ENCODE data around the gene CCIN.
"Not testable (repeated sequence)": the region's sequence is repeated elsewhere in the genome, so short reads cannot be mapped to it uniquely, and the experiment has no call there.

Gene CCIN

GRCh38 chr9:36141288-36141687 is 27.9 kb upstream of the CCIN start:
- DNase-seq (ENCODE audit: low spot score) = no peak

GRCh38 chr9:36141761-36142160 is 27.4 kb upstream of the CCIN start:
- no peak for DNase-seq (ENCODE audit: low spot score)

- DNase-seq (ENCODE audit: low spot score) = peak; percentile 77
Measured at GRCh38 chr9:36142510-36143244, 26.5 kb upstream of the CCIN start.

GRCh38 chr9:36143245-36143641 is 25.9 kb upstream of the CCIN start:
- no peak for DNase-seq (ENCODE audit: low spot score)

- no peak for DNase-seq (ENCODE audit: low spot score)
Measured at GRCh38 chr9:36144309-36145232, 24.6 kb upstream of the CCIN start.

GRCh38 chr9:36145970-36146369 is 23.2 kb upstream of the CCIN start:
- no peak for DNase-seq (ENCODE audit: low spot score)

- no peak for DNase-seq (ENCODE audit: low spot score)
Measured at GRCh38 chr9:36146651-36147050, 22.5 kb upstream of the CCIN start.

DNA sequence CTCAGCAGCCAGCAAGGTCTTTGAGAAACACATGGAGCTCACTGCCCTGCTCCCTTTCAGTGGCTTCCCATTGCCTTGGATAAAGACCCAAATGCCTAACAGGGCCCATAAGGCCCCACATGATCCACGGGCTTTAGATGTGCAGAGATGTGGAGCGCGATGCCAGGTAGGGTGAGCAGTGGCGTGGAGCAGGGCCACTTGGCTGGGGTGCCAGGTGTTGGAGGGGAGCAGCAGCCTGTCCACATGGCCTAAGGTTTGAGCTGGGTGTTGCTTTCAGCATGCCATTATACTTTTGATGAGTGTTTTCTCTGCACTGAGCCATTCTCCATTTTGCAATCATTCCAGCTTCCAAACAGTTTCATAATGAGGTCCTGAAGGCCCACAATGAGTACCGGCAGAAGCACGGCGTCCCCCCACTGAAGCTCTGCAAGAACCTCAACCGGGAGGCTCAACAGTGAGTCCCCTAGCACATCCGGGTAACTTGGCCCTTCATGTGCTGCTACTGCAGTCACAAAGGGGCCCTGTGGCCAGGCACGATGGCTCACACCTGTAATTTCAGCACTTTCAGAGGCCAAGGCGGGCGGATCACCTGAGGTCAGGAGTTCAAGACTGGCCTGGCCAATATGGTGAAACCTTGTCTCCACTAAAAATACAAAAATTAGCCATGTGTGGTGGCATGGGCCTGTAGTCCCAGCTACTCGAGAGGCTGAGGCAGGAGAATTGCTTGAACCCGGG is 21.6 kb upstream of the CCIN start:
- no peak for DNase-seq (ENCODE audit: low spot score)

DNA sequence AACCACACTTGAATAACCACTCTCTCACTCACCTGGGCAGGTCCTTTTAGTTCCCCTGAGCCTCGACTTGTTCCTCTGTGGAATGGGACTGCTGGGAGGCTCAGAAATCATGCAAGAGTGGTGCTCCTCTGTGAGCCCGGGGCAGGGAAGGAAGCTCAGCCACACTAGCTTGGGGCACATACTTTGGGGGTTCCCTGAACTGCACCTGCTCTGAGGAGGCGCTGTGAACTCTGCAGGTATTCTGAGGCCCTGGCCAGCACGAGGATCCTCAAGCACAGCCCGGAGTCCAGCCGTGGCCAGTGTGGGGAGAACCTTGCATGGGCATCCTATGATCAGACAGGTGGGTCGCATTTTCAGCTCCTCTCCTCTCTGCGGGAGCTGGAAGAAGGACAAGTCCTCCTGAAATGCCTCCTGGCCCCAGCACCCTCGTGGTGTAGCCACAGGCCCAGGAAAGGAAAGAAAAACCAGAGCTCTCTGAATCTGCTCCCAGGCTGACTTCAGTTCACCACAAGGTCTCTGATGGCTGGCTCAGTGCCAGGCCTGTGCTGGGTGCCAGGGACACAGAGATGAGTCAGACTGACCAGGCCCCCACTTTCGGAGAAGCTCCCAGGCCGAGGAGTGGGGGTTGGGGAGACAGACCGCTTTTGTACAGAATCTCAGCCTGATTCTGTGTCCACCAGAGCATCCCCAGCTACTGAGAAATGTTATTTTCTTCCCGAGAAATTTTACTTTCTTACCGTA is 20.7 kb upstream of the CCIN start:
- DNase-seq (ENCODE audit: low spot score) = peak; percentile 75

- DNase-seq (ENCODE audit: low spot score) = no peak
Measured at GRCh38 chr9:36149197-36149596, 20.0 kb upstream of the CCIN start.

DNA sequence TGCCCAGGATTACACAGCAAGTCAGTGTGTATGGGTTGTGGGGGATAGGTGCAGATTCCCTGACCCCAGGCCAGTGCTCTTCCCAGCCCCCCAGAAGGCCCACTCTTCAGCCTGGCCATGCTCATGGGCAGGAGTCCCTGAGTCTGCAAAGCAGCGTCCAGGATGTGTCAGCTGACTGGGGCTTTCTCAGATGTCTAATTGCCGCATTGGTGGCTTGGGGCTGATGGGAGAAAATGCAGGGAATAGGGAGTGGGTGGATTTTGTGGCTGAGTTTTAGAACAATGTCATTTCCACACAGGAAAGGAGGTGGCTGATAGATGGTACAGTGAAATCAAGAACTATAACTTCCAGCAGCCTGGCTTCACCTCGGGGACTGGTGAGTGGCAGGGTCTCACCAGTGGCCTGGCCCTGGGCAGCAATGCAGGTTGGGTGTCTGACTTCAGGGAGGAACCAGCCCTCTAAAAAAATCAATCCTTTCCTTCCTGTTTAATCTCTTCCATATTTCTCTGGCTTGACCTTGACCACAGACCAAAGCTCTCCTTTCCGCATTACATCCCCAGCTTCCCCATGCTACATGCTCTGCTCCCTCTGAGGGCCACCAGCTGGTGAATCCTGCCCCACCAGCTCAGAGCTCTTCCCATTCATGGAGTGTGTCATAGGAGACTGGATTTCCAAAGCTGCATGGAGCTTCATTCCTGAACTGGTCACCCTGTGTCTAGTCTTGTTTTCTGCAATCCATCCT is 18.4 kb upstream of the CCIN start:
- no peak for DNase-seq (ENCODE audit: low spot score)

DNA sequence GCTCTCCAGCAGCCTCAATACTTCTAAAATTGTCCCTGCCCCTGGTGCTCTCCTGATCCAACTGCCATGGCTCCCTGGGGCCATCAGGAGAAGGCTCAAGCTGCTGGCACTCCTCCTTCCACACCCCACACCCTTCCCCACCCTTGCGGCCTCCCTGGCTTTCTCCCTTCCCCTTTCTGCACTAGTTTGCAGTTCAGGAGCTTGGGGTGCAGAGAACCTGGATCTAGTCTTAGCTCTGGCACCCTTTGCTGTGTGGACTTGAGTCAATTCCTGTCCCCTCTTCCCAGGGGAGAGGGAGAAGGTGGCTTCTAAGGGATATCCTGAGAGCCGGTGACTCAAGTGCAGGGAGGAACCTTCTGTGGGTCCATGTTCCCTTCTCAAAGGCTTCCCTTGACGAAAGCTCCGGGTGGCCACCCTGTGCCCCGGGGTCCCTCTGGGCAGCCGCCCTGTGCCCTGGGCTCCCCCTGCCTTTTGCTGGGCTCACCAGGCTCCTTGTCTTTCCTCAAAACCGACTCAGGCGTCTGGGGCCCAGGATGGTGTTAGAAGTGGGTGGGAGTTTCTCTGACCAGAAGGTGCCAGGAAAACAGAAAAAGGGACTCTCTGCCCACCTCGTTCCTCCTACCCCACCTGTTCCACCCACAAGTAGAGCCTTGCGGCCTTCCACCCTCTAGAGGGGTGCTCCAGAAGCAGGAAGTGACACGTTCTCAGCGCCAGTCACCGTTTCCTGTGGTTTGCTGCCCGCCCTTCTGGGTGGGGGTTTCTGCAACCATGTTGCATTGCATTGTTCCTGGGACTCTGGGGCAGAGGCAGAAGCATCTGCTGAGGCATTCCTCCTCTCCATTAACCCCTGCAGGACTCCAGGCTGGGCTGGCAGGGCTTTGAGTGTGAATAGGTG is 17.6 kb upstream of the CCIN start:
- DNase-seq (ENCODE audit: low spot score) = no peak

DNA sequence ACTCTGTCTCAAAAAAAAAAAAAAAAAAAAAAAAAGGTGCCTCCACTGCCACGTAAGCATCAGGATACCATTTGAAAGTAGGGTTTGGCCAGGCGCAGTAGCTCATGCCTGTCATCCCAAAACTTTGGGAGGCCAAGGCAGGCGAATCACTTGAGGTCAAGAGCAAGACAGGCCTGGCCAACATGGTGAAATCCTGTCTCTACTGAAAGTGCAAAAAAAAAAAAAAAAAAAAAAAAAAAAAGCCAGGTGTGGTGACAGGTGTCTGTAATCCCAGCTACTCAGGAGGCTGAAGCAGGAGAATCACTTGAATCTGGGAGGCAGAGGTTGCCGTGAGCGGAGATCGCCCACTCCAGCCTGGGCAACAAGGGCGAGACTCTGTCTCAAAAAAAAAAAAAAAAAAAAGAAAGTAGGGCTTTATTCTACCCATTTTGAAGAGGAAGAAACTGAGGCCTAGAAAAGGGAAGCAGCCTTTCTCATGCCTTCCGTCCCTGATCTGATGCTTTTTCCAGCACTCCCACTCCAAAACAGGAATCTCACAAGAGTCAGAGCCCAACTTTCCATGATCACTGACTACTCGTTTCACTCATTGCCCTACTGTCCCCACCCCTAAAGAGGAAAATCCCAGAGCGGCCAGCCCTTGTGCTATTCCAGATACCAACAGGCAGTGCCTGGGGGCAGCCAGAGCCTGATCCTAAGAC is 16.3 kb upstream of the CCIN start:
- DNase-seq (ENCODE audit: low spot score) = no peak

DNA sequence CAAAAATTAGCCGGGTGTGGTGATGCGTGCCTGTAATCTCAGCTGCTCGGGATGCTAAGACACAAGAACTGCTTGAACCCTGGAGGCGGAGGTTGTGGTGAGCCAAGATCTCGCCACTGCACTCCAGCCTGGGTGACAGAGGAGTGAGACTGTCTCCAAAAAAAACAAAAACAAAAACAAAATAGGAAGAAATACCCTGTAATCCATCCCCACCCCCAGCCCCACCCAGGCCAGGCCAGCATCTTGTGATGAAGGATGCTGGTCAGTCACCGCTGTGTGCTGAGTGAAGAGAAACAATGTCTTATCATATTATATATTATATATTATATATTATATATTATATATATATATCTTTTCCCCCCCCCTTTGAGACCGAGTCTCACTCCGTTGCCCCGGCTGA is 15.4 kb upstream of the CCIN start:
- no peak for DNase-seq (ENCODE audit: low spot score)

- DNase-seq (ENCODE audit: low spot score) = no peak
Measured at GRCh38 chr9:36154331-36154952, 14.7 kb upstream of the CCIN start.

- no peak for DNase-seq (ENCODE audit: low spot score)
Measured at GRCh38 chr9:36156116-36156515, 13.1 kb upstream of the CCIN start.

- DNase-seq (ENCODE audit: low spot score) = no peak
Measured at GRCh38 chr9:36158122-36158521, 11.1 kb upstream of the CCIN start.

GRCh38 chr9:36158917-36159316 is 10.3 kb upstream of the CCIN start:
- DNase-seq (ENCODE audit: low spot score) = no peak

- DNase-seq (ENCODE audit: low spot score) = not testable (repeated sequence)
Measured at GRCh38 chr9:36159509-36159908, 9.7 kb upstream of the CCIN start.
